Panc1 (cell line): ENCODE results near the gene ALDH6A1. TPM values are rescaled to one million over a fixed set of nuclear protein-coding genes. Genes with fewer than 3 reads are reported as not detected.
"Not testable (repeated sequence)": the region's sequence is repeated elsewhere in the genome, so short reads cannot be mapped to it uniquely, and the experiment has no call there.

Experiments
- ATAC-seq: fragments of 200-7000 bp; cut with Tn5 transposase; 2 replicates; pipeline ENCODE4 v1.9.1; 2020; ENCODE audit warnings: mild to moderate bottlenecking, moderate library complexity
- BruUV-seq: library from RNA; stranded (reverse); fragments of 400-500 nt; replicated peaks from 2 replicates; lab custom pipeline; 2021; lab: Mats Ljungman, UMichigan
- CTCF ChIA-PET: fragments of 300-600 bp; sonication (Branson Sonifier 250); formaldehyde crosslinking; loops from one replicate; lab custom pipeline; 2022; ENCODE audit warnings: antibody characterized with exemption; lab: Charles Lee
- POLR2A ChIA-PET: fragments of 300-600 bp; sonication (Branson Sonifier 250); formaldehyde crosslinking; loops from one replicate; lab custom pipeline; 2022; ENCODE audit warnings: antibody characterized with exemption; lab: Charles Lee
- DNase-seq: peaks from one replicate; pipeline ENCODE4 v3.0.0-alpha.2; 2010; ENCODE audit warnings: low read depth, low spot score
- H3K27ac ChIP-seq: 2 replicates; pipeline ENCODE4 v1.5.1; 2011; ENCODE audit warnings: mild to moderate bottlenecking, low read length, inconsistent platforms
- H3K27me3 ChIP-seq: fragments of 200-500 bp; sonication (Bioruptor generic); 2 replicates; pipeline ENCODE4 v1.6.0; 2014; ENCODE audit warnings: low read length, inconsistent platforms; ENCODE audit not compliant: control insufficient read depth, insufficient read depth
- H3K36me3 ChIP-seq: fragments of 200-500 bp; sonication (Bioruptor generic); 2 replicates; pipeline ENCODE4 v1.5.1; 2014; ENCODE audit warnings: inconsistent platforms, mild to moderate bottlenecking, low read length, moderate library complexity; ENCODE audit not compliant: control insufficient read depth, insufficient read depth
- H3K4me1 ChIP-seq: 2 replicates; pipeline ENCODE4 v1.5.1; 2011; ENCODE audit warnings: inconsistent platforms, mild to moderate bottlenecking, low read length, moderate library complexity; ENCODE audit not compliant: control insufficient read depth, insufficient read depth
- H3K4me3 ChIP-seq, 2 experiments: 2 replicates each; pipeline ENCODE4 v1.5.1; 2011 to 2012; ENCODE audit warnings: low read depth in 2 of 2, low read length in 2 of 2, mild to moderate bottlenecking in 2 of 2, inconsistent platforms in 1 of 2, moderate library complexity in 1 of 2
- H3K9me3 ChIP-seq: fragments of 200-500 bp; sonication (Bioruptor generic); 2 replicates; pipeline ENCODE4 v1.5.1; 2014; ENCODE audit warnings: low read depth, mild to moderate bottlenecking, inconsistent platforms, low read length, moderate library complexity; ENCODE audit not compliant: control insufficient read depth, insufficient read depth
- CTCF ChIP-seq: fragments of 450-650 bp; IDR thresholded peaks from 2 replicates; pipeline ENCODE4 v1.5.1; 2017; ENCODE audit warnings: mild to moderate bottlenecking
- POLR2AphosphoS5 ChIP-seq: IDR thresholded peaks from 2 replicates; pipeline ENCODE4 v1.6.1; 2012; ENCODE audit warnings: mild to moderate bottlenecking, low read depth, low read length, moderate library complexity
- REST ChIP-seq, 2 experiments: IDR thresholded peaks; 2 replicates each; pipeline ENCODE4 v1.6.1; 2011 to 2012; ENCODE audit warnings: low read depth in 2 of 2, control low read depth in 1 of 2, low read length in 1 of 2, mild to moderate bottlenecking in 1 of 2, moderate library complexity in 1 of 2; ENCODE audit not compliant: insufficient read depth in 1 of 2
- SIN3A ChIP-seq: IDR thresholded peaks from 2 replicates; pipeline ENCODE4 v1.6.1; 2012; ENCODE audit warnings: low read depth, mild to moderate bottlenecking, low read length, moderate library complexity, borderline replicate concordance; ENCODE audit not compliant: insufficient read depth
- TCF7L2 ChIP-seq: IDR thresholded peaks from 2 replicates; pipeline ENCODE4 v1.6.1; 2011; ENCODE audit warnings: mild to moderate bottlenecking, low read depth, low read length, inconsistent platforms
- in situ Hi-C: cut with HindIII; loops from 2 replicates; pipeline ENCODE4 v1.10.0; 2016; ENCODE audit warnings: low sequenced_read_pairs, low pct_unique_long_range_greater_than_20kb
- intact Hi-C: fragments of 100-400 bp; cut with micrococcal nuclease; formaldehyde crosslinking; loops from one replicate; pipeline ENCODE4 v1.10.0; 2022; ENCODE audit not compliant: unreplicated experiment
- total RNA-seq: library from RNA; stranded (reverse); gene quantifications from one replicate; pipeline ENCODE4 v1.2.1, GENCODE V29; 2021; ENCODE audit not compliant: unreplicated experiment

The ALDH6A1 gene
- total RNA-seq, 1 experiment from 2014 or later: 2.1 TPM

GRCh38 chr14:74126315-74127013, 42.2 kb upstream of the ALDH6A1 start:
- H3K4me3 ChIP-seq: no peak overlapping the region
- intact Hi-C loops: no loop called here
- in situ Hi-C loops: no loop called here
- DNase-seq (no peak), ATAC-seq (no peak)
- H3K4me1 ChIP-seq: no peaks in the 10 kb centered on the region
- no peak for TF ChIP-seq TCF7L2
- ChIA-PET CTCF (no interaction called here), POLR2A (no interaction called here)
- no TSS peak for BruUV-seq
- H3K9me3 ChIP-seq: no peaks in the 10 kb centered on the region
- H3K27me3 ChIP-seq: no peaks in the 10 kb centered on the region
- no peak overlapping the region for H3K27ac ChIP-seq
- H3K36me3 ChIP-seq: no peaks in the 10 kb centered on the region

GRCh38 chr14:74125487-74125886, 41.2 kb upstream of the ALDH6A1 start:
- in situ Hi-C loops, BruUV-seq, ATAC-seq, H3K4me3 ChIP-seq, H3K27me3 ChIP-seq, H3K27ac ChIP-seq, POLR2A ChIA-PET, H3K4me1 ChIP-seq, intact Hi-C loops, H3K9me3 ChIP-seq, CTCF ChIA-PET, DNase-seq, H3K36me3 ChIP-seq: not testable (repeated sequence)

- TF ChIP-seq CTCF: peak; percentile 63
- H3K4me1 ChIP-seq, H3K27me3 ChIP-seq, ATAC-seq, H3K36me3 ChIP-seq, POLR2A ChIA-PET, BruUV-seq, H3K27ac ChIP-seq, H3K9me3 ChIP-seq, in situ Hi-C loops, H3K4me3 ChIP-seq: not testable (repeated sequence)
- CTCF ChIA-PET: interaction anchor here (0.6 to 0.7 kb wide), 3 partner anchors 22 to 141 kb away, joined by 3 read pairs; no protein-coding TSS in a partner anchor
- intact Hi-C loops: loop anchor here (2.0 kb wide), 1 partner anchor 139 kb away; no protein-coding TSS in a partner anchor
- peak; percentile 5 for DNase-seq
These were observed 27.4 kb upstream of the ALDH6A1 start for GRCh38 chr14:74111395-74112216.

- no peak overlapping the region for H3K27ac ChIP-seq
- no peaks in the 10 kb centered on the region for H3K4me1 ChIP-seq
- ChIA-PET POLR2A (no interaction called here), CTCF (no interaction called here)
- no peaks in the 10 kb centered on the region for H3K27me3 ChIP-seq
- TF ChIP-seq REST (IDR thresholded peaks at IDR 0.05; ENCODE audit: insufficient read depth in 1 of 2, low read depth in 2 of 2, low read length in 1 of 2) (no peak), SIN3A (no peak), POLR2AphosphoS5 (no peak), CTCF (no peak), TCF7L2 (no peak)
- no peaks in the 10 kb centered on the region for H3K36me3 ChIP-seq
- no peaks in the 10 kb centered on the region for H3K9me3 ChIP-seq
- BruUV-seq: no TSS peak
- in situ Hi-C loops: no loop called here
- H3K4me3 ChIP-seq: no peak overlapping the region
- DNase-seq: no peak
- intact Hi-C loops: no loop called here
- ATAC-seq: no peak
These were observed 25.1 kb upstream of the ALDH6A1 start for GRCh38 chr14:74109369-74109768.
